ENCODE results near the gene PIH1D1. TPM values are rescaled to one million over a fixed set of nuclear protein-coding genes. Genes with fewer than 3 reads are reported as not detected.
A peak's percentile ranks its signal among the peaks of the same experiment; 100 is the strongest.
"Not testable (repeated sequence)": the region's sequence is repeated elsewhere in the genome, so short reads cannot be mapped to it uniquely, and the experiment has no call there.

PIH1D1 gene
- total and polyA plus RNA-seq, 4 experiments from 2014 or later, result 87.2 to 186 (median 151) TPM

DNA sequence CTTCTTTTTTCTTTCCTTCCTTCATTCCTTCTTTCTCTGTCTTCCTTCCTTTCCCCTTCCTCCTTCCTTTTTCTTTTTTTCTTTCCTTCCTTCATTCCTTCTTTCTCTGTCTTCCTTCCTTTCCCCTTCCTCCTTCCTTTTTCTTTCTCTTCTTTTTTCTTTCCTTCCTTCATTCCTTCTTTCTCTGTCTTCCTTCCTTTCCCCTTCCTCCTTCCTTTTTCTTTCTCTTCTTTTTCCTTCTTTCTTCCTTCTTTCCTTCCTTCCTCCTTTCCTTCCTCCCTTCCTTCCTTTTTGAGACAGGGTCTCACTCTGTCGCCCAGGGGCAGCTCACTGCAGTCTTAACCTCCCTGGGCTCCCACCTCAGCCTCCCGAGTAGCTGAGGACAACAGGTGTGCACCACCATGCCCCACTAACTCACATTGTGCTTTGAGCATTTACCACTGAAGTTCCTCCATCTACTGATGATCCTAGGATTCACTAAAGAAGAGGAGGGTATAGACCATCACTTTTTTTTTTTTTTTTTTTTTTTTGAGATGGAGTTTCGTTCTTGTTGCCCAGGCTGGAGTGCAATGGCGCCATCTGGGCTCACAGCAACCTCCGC lies 7.4 kb downstream of the PIH1D1 start:
- H3K27ac ChIP-seq (ENCODE audit: low read depth, low read length); H3K9me3 Mint-ChIP-seq; H3K9me3 ChIP-seq (ENCODE audit: control insufficient read depth in 1 of 2, low read length in 2 of 2); intact Hi-C loops (cut with micrococcal nuclease); DNase-seq: not testable (repeated sequence)
- Histone ChIP-seq H3K4me3 (ENCODE audit: low read length in 2 of 2) (peak overlapping the region in 1 of 2 donors; percentile 72), H3K27me3 (ENCODE audit: insufficient read depth, low read length) (peaks cover 29% of the 10 kb centered on the region), H3K36me3 (ENCODE audit: insufficient read depth, low read length) (peaks cover 24% of the 10 kb centered on the region), H3K4me1 (ENCODE audit: insufficient read depth, low read length) (peaks cover 31% of the 10 kb centered on the region)
- Mint-ChIP-seq H3K27ac (peak overlapping the region in 5 of 7 donors; percentile 88 to 94 (median 93)), H3K4me3 (peak overlapping the region; percentile 76 to 93 (median 82)), H3K36me3 (peaks cover 13 to 29% of the 10 kb centered on the region in 2 donors), H3K27me3 (peaks cover 26 to 34% of the 10 kb centered on the region in 2 donors), H3K4me1 (peaks cover 18 to 57% (median 37%) of the 10 kb centered on the region in 4 donors)
- ChIA-PET POLR2A (ENCODE audit: partially characterized antibody) (interaction anchor here (0.6 to 4.8 kb wide), 9 partner anchors 9 to 52 kb away, joined by 3 to 26 read pairs (median 4); partner anchors contain the start of genes ALDH16A1, FLT3LG, GFY and RPS11), CTCF (ENCODE audit: partially characterized antibody) (interaction anchor here (0.7 to 15.5 kb wide), 11 partner anchors 9 to 235 kb away, joined by 3 to 227 read pairs (median 5); partner anchors contain the start of genes ALDH16A1 and FLT3LG)

GRCh38 chr19:49443366-49444099 lies 8.1 kb downstream of the PIH1D1 start:
- peak; percentile 93 to 95 (median 94) for DNase-seq
- Mint-ChIP-seq H3K9me3 (peaks cover 0 to 4% (median 0%) of the 10 kb centered on the region in 8 donors), H3K4me1 (peaks cover 18 to 56% (median 34%) of the 10 kb centered on the region in 4 donors), H3K36me3 (peaks cover 10 to 27% of the 10 kb centered on the region in 2 donors), H3K27me3 (peaks cover 31 to 41% of the 10 kb centered on the region in 2 donors), H3K4me3 (peak overlapping the region; percentile 78 to 93 (median 82)), H3K27ac (peak overlapping the region; percentile 88 to 96 (median 93))
- peaks cover 31% of the 10 kb centered on the region for H3K4me1 ChIP-seq (ENCODE audit: insufficient read depth, low read length)
- POLR2A ChIA-PET (ENCODE audit: partially characterized antibody), result interaction anchor here (0.6 to 3.2 kb wide), 12 partner anchors 8 to 53 kb away, joined by 3 to 22 read pairs (median 6); partner anchors contain the start of genes GFY, PIH1D1 and RPS11
- peak overlapping the region; percentile 25 for H3K27ac ChIP-seq (ENCODE audit: low read depth, low read length)
- no peaks in the 10 kb centered on the region for H3K9me3 ChIP-seq (ENCODE audit: control insufficient read depth in 1 of 2, low read length in 2 of 2)
- intact Hi-C loops (cut with micrococcal nuclease), result loop anchor here (1.0 to 2.0 kb wide), 9 partner anchors 8 to 233 kb away; partner anchors contain the start of genes CD37, DKKL1, FLT3LG and PIH1D1
- H3K27me3 ChIP-seq (ENCODE audit: insufficient read depth, low read length), result peaks cover 36% of the 10 kb centered on the region
- CTCF ChIA-PET (ENCODE audit: partially characterized antibody), result interaction anchor here (1.0 to 15.5 kb wide), 11 partner anchors 10 to 126 kb away, joined by 3 to 227 read pairs (median 6); partner anchors contain the start of genes ALDH16A1 and FLT3LG
- H3K4me3 ChIP-seq (ENCODE audit: low read length in 2 of 2), result peak overlapping the region in 1 of 2 donors; percentile 72
- H3K36me3 ChIP-seq (ENCODE audit: insufficient read depth, low read length), result peaks cover 19% of the 10 kb centered on the region

- H3K4me3 ChIP-seq (ENCODE audit: low read length in 2 of 2), result peak overlapping the region in 1 of 2 donors; percentile 72
- ChIA-PET POLR2A (ENCODE audit: partially characterized antibody) (interaction anchor here (0.6 to 2.9 kb wide), 10 partner anchors 9 to 53 kb away, joined by 3 to 15 read pairs (median 6); partner anchors contain the start of genes PIH1D1, RPL13A and RPS11), CTCF (ENCODE audit: partially characterized antibody) (interaction anchor here (1.0 to 15.5 kb wide), 5 partner anchors 28 to 51 kb away, joined by 3 to 227 read pairs (median 12); partner anchors contain the start of gene FLT3LG)
- Mint-ChIP-seq H3K4me3 (peak overlapping the region; percentile 78 to 93 (median 82)), H3K9me3 (peaks cover 0 to 4% (median 0%) of the 10 kb centered on the region in 8 donors), H3K4me1 (peaks cover 20 to 51% (median 29%) of the 10 kb centered on the region in 4 donors), H3K36me3 (peaks cover 5 to 23% of the 10 kb centered on the region in 2 donors), H3K27me3 (peaks cover 38 to 48% of the 10 kb centered on the region in 2 donors), H3K27ac (peak overlapping the region in 4 of 7 donors; percentile 30 to 94 (median 76))
- H3K9me3 ChIP-seq (ENCODE audit: control insufficient read depth in 1 of 2, low read length in 2 of 2), result no peaks in the 10 kb centered on the region
- DNase-seq, result peak in 1 of 5 donors; percentile 63
- H3K36me3 ChIP-seq (ENCODE audit: insufficient read depth, low read length), result peaks cover 12% of the 10 kb centered on the region
- H3K27me3 ChIP-seq (ENCODE audit: insufficient read depth, low read length), result peaks cover 43% of the 10 kb centered on the region
- intact Hi-C loops (cut with micrococcal nuclease), result loop anchor here (1.0 to 2.0 kb wide), 9 partner anchors 8 to 234 kb away; partner anchors contain the start of genes CD37, DKKL1, FLT3LG and PIH1D1
- H3K27ac ChIP-seq (ENCODE audit: low read depth, low read length), result no peak overlapping the region
- H3K4me1 ChIP-seq (ENCODE audit: insufficient read depth, low read length), result peaks cover 31% of the 10 kb centered on the region
These were observed 8.7 kb downstream of the PIH1D1 start for GRCh38 chr19:49442771-49443365.

DNA sequence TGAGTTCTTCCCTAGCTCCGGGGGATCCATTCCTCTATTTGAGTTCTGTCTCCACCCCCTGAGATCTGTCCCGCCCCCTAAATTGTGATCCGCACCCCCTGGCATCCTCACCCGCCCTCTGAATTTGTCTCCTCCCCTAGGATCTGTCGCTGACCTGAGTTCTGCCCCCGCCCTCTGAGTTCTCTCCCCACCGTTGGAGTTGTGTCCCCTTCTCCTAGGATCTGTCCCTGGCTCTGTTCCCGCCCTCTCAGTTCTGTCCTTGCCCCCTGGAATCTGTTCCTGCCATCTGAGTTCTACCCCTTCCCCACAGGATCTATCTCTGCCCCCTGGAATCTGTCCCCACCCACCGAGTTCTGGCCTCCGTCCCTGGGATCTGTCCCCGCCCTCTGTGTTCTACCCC lies 9.3 kb downstream of the PIH1D1 start:
- H3K9me3 Mint-ChIP-seq, result peaks cover 0 to 4% (median 0%) of the 10 kb centered on the region in 8 donors
- Histone ChIP-seq H3K27me3 (ENCODE audit: insufficient read depth, low read length) (peaks cover 48% of the 10 kb centered on the region), H3K9me3 (ENCODE audit: control insufficient read depth in 1 of 2, low read length in 2 of 2) (no peaks in the 10 kb centered on the region), H3K4me3 (ENCODE audit: low read length in 2 of 2) (peak overlapping the region in 1 of 2 donors; percentile 72), H3K36me3 (ENCODE audit: insufficient read depth, low read length) (peaks cover 9% of the 10 kb centered on the region), H3K4me1 (ENCODE audit: insufficient read depth, low read length) (peaks cover 31% of the 10 kb centered on the region), H3K27ac (ENCODE audit: low read depth, low read length) (no peak overlapping the region)
- H3K4me1 Mint-ChIP-seq, result peaks cover 20 to 51% (median 29%) of the 10 kb centered on the region in 4 donors
- peak overlapping the region; percentile 77 to 85 (median 82) for H3K4me3 Mint-ChIP-seq
- peaks cover 42 to 53% of the 10 kb centered on the region in 2 donors for H3K27me3 Mint-ChIP-seq
- no peak for DNase-seq
- peak overlapping the region in 5 of 7 donors; percentile 9 to 85 (median 47) for H3K27ac Mint-ChIP-seq
- CTCF ChIA-PET (ENCODE audit: partially characterized antibody), result interaction anchor here (1.0 to 15.5 kb wide), 6 partner anchors 29 to 53 kb away, joined by 3 to 227 read pairs (median 9); partner anchors contain the start of gene FLT3LG
- intact Hi-C loops (cut with micrococcal nuclease), result loop anchor here (2.0 kb wide), 1 partner anchor 234 kb away; the partner anchor contains the start of gene PRMT1
- H3K36me3 Mint-ChIP-seq, result peaks cover 5 to 20% of the 10 kb centered on the region in 2 donors
- POLR2A ChIA-PET (ENCODE audit: partially characterized antibody), result interaction anchor here (0.9 to 2.9 kb wide), 10 partner anchors 10 to 54 kb away, joined by 3 to 15 read pairs (median 4); partner anchors contain the start of genes PIH1D1, RPL13A and RPS11

DNA sequence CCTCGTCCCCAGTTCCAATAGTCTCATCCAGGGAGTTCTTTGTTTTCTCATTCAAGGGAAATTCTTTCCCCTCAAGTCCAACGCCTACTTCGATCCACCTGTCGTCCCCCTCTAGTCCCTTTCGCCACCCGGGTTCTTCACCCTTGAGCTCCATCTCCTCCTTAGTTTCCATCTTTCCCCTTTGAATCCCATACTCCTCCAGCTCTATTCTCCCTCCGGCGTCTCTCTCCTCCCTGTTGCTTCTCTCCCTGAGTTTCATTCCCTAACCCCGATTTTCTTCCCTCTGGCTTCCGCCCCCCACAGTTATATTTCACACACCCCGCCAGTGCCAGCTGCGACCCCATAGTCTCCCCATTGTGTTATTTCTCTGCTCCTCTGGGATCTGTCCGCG lies 9.7 kb downstream of the PIH1D1 start:
- no peak for DNase-seq
- Mint-ChIP-seq H3K27ac (peak overlapping the region in 5 of 7 donors; percentile 42 to 85 (median 65)), H3K36me3 (peaks cover 5 to 16% of the 10 kb centered on the region in 2 donors), H3K4me1 (peaks cover 20 to 51% (median 29%) of the 10 kb centered on the region in 4 donors), H3K27me3 (peaks cover 45 to 56% of the 10 kb centered on the region in 2 donors), H3K4me3 (peak overlapping the region; percentile 31 to 85 (median 80)), H3K9me3 (peaks cover 0 to 4% (median 0%) of the 10 kb centered on the region in 8 donors)
- H3K9me3 ChIP-seq (ENCODE audit: control insufficient read depth in 1 of 2, low read length in 2 of 2), result no peaks in the 10 kb centered on the region
- intact Hi-C loops (cut with micrococcal nuclease), result loop anchor here (2.0 kb wide), 1 partner anchor 235 kb away; the partner anchor contains the start of gene PRMT1
- H3K27ac ChIP-seq (ENCODE audit: low read depth, low read length), result no peak overlapping the region
- H3K36me3 ChIP-seq (ENCODE audit: insufficient read depth, low read length), result peaks cover 5% of the 10 kb centered on the region
- ChIA-PET POLR2A (ENCODE audit: partially characterized antibody) (interaction anchor here (0.6 to 2.9 kb wide), 8 partner anchors 10 to 54 kb away, joined by 3 to 15 read pairs (median 4); partner anchors contain the start of genes PIH1D1, RPL13A and RPS11), CTCF (ENCODE audit: partially characterized antibody) (interaction anchor here (0.5 to 15.5 kb wide), 6 partner anchors 29 to 663 kb away, joined by 3 to 227 read pairs (median 9); partner anchors contain the start of gene FLT3LG)
- peaks cover 31% of the 10 kb centered on the region for H3K4me1 ChIP-seq (ENCODE audit: insufficient read depth, low read length)
- H3K27me3 ChIP-seq (ENCODE audit: insufficient read depth, low read length), result peaks cover 50% of the 10 kb centered on the region
- no peak overlapping the region for H3K4me3 ChIP-seq (ENCODE audit: low read length in 2 of 2)
